ENCODE measurements around the gene RAB9A.
"Not testable (repeated sequence)": the region's sequence is repeated elsewhere in the genome, so short reads cannot be mapped to it uniquely, and the experiment has no call there.

- not testable (repeated sequence) for TF ChIP-seq BACH1 (IDR thresholded peaks at IDR 0.05; ENCODE audit: borderline replicate concordance); CTCF (IDR thresholded peaks at IDR 0.05 in 2 of 3, conservative IDR thresholded peaks at IDR 0.05 in 1 of 3; ENCODE audit: control insufficient read depth in 2 of 3, extremely low read depth in 1 of 3, insufficient read depth in 1 of 3, low read depth in 3 of 3, low read length in 3 of 3)
These were observed 19.2 kb upstream of the RAB9A start for GRCh38 chrX:13669755-13670154.
